ENCODE results near the gene KCMF1.

KCMF1 gene

DNA sequence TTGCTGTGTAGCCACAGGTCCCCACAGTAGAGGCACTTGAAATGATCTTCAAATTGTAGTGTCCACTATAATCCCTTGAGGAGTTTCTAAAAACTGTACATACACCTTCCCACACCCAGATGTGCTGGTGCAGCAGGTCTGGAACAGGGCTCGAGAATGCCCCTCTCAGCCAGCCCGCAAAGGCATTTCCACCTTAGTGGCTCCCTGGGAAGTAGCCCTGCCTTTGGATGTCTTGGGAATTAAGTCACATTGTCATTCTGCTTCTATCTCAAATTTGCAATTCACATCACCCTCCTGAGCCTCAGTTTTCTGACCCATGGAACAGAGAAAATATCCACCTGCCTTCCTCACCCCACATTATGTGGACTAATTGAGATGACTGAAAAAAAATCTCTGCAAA, 118.0 kb downstream of the KCMF1 start:
- no peak for DNase-seq

DNA sequence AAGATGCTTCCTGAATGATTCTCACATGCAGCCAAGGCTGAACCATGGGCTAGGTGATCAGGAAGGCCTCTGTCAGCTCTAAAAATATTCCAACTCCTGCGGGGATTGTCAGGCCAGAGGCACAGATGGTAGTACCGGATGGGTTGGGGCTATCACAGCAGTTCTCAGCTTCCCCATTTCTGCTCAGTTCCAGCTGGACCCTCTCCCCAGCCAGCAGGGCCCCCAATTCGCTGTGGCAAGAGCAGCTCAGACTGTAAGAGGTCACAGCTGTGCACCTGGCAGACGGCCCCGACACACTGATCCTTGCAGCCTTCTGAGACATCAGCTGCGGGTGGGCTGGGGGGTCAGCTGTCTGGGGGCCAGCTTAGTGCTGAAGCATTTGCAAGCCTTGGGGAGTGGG, 118.6 kb downstream of the KCMF1 start:
- DNase-seq, result no peak

DNA sequence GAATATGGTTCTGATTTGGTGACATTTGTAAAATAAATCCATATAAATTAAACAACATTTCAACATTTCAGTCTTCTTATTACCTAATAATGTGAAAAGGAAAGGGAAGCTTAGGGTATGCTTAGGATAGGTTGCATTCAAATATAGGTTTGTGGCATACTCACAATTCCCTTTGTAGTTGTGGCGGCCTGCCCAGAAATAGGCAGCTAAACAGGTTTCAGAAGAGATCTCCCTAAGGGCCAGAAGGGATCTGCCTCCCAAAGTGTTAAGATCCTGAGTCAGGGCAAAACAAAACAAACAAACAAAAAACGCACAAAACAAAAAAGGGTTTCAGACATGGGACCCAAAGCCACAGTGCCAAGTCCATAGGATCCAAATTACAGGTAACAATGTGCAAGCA, 120.9 kb downstream of the KCMF1 start:
- DNase-seq, result no peak

DNA sequence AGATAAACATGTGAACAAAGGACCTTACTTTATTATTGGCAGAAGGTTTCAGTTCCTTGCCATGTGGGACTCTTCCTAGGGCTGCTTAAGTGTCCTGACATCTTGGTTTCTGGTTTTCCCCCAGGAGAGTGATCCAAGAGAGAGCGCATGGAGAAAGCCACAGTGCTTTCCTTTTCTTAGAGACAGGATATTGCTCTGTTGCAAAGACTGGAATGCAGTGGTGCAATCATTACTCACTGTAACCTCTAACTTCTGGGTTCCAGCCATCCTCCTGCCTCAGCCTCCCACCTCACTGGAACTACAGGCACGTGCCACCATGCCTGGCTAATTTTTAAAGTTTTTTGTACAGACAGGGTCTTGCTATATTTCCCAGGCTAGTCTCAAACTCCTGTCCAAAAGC, 124.1 kb downstream of the KCMF1 start:
- no peak for DNase-seq

DNA sequence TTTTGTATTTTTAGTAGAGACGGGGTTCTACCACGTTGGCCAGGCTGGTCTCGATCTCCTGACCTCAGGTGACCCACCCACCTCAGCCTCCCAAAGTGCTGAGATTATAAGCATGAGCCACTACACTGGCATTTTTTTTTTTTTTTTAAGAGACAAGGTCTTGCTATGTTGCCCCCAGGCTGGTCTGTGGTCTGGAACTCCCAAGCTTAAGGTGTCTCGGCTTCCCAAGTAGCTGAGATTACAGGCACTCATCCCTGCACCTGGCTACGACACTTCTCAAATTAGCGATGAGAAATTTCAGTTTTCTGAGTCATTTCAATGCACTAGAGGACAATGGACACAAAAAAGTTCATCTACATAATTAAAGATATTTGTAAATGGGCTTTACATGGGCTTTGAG, 125.7 kb downstream of the KCMF1 start:
- no peak for DNase-seq

DNA sequence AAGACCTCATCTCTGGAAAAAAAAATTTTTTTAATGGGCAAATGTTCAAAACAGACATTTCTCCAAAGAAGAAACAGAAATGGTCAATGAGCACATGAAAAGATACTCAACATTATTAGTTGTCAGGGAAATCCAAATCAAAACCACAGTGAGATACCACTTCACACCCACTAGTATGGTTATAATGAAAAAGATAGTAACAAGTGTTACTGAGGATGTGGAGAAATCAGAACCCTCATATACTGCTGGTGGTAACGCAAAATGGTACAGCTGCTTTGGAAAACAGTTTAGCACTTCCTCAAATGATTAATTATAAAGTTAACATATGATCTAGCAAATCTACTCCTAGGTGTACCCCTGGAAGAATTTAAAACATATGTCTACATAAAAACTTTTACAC, 133.3 kb downstream of the KCMF1 start:
- DNase-seq, result no peak

DNA sequence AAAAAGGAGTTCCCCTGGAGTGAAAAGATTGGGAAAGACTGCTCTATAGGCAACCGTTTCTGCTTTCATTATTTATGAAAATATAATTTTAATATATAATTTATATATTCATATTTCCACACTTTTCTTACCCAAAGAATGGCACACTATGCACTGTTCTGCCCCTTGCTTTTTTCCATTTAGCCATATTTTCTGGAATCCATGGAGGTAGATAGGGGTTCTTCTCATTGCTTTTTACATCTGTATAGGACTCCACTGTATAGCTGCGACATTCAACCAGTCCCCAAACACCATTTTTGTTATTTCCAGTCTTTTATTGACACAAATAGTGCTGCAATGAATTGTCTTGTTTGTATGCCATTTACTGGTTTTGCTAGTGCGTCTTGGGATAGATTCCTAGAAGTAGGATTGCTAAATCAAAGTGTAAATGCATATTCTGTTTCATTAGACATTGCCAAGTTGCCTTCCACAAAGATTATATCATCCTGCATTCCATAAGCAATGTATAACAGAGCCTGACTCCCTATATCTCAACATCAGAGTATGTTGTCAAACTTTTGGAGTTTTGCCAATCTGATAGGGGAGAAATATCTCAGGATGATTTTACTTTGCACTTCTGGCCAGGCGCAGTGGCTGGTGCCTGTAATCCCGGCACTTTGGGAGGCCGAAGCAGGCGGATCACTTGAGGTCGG, 135.7 kb downstream of the KCMF1 start:
- DNase-seq, result no peak

All from DMS153 (cell line).